Measurements from ENCODE around the gene COX18. TPM values are rescaled to one million over a fixed set of nuclear protein-coding genes. Genes with fewer than 3 reads are reported as not detected.

The COX18 gene
- total RNA-seq, 2 experiments from 2014 or later = 16.9 to 23.5 TPM

DNA sequence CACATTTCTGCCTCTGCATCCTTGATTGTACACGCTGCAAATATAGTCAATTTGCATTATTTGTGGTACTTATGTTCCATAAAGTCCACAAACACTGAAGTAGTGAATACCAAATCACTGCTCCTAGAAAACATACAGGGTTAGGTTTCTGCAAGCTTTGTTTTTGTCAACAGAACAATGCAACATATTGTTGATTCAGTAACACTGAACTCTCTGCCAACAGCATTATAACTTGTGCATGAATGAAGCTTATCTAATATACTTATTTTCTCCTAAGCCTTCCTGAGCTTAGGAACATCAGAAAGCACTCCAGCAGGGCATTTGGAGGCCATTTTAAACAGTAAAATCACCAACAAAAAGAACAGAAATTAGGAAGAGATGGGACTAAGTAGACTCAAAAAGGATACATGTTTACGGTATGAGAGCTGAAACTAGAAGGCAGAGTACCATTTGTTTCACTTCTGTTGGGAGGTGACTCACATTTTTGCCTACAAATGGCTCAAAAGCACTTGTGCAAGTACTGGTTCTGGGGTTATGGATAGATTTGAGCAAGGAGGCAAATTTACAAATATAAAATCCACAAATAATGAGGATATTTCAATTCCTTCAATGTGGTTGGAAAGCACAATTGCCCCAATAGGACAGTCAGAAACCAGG, 14.1 kb downstream of the COX18 start:
- BruUV-seq (replicated peaks) = no TSS peak
- no peak overlapping the region for H2AFZ ChIP-seq (ENCODE audit: low read length)
- H3K4me1 ChIP-seq (ENCODE audit: insufficient read depth, low read length, poor library complexity, severe bottlenecking) = no peaks in the 10 kb centered on the region
- H3K27ac ChIP-seq (ENCODE audit: low read depth, low read length, poor library complexity, severe bottlenecking) = no peak overlapping the region
- ChIA-PET POLR2A (interaction anchor here (0.7 to 0.9 kb wide), 2 partner anchors 31 to 45 kb away, joined by 3 to 4 read pairs; no protein-coding TSS in a partner anchor), CTCF (ENCODE audit: unreplicated experiment) (no interaction called here)
- H3K79me2 ChIP-seq (ENCODE audit: insufficient read depth, low read depth, low read length) = no peaks in the 10 kb centered on the region
- intact Hi-C loops (cut with micrococcal nuclease; ENCODE audit: unreplicated experiment) = no loop called here
- no peaks in the 10 kb centered on the region for H3K9me2 ChIP-seq (ENCODE audit: insufficient read depth, low read length)
- H3K9me3 ChIP-seq (ENCODE audit: low read length) = no peaks in the 10 kb centered on the region
- H3K36me3 ChIP-seq (ENCODE audit: insufficient read depth, low read length) = peaks cover 59% of the 10 kb centered on the region
- no peak overlapping the region for H3K4me3 ChIP-seq (ENCODE audit: low read depth, low read length, poor library complexity, severe bottlenecking)
- TF ChIP-seq EZH2phosphoT487 (IDR thresholded peaks at IDR 0.05; ENCODE audit: borderline replicate concordance, low read depth, low read length) = no peak
- TF ChIP-seq, protein P1, sequence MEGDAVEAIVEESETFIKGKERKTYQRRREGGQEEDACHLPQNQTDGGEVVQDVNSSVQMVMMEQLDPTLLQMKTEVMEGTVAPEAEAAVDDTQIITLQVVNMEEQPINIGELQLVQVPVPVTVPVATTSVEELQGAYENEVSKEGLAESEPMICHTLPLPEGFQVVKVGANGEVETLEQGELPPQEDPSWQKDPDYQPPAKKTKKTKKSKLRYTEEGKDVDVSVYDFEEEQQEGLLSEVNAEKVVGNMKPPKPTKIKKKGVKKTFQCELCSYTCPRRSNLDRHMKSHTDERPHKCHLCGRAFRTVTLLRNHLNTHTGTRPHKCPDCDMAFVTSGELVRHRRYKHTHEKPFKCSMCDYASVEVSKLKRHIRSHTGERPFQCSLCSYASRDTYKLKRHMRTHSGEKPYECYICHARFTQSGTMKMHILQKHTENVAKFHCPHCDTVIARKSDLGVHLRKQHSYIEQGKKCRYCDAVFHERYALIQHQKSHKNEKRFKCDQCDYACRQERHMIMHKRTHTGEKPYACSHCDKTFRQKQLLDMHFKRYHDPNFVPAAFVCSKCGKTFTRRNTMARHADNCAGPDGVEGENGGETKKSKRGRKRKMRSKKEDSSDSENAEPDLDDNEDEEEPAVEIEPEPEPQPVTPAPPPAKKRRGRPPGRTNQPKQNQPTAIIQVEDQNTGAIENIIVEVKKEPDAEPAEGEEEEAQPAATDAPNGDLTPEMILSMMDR (conservative IDR thresholded peaks at IDR 0.05; ENCODE audit: low read length) = no peak
- DNase-seq (ENCODE audit: low spot score) = no peak
- H4K20me1 ChIP-seq (ENCODE audit: insufficient read depth, low read length) = no peaks in the 10 kb centered on the region
- no peak overlapping the region for H3K4me2 ChIP-seq (ENCODE audit: low read length)

DNA sequence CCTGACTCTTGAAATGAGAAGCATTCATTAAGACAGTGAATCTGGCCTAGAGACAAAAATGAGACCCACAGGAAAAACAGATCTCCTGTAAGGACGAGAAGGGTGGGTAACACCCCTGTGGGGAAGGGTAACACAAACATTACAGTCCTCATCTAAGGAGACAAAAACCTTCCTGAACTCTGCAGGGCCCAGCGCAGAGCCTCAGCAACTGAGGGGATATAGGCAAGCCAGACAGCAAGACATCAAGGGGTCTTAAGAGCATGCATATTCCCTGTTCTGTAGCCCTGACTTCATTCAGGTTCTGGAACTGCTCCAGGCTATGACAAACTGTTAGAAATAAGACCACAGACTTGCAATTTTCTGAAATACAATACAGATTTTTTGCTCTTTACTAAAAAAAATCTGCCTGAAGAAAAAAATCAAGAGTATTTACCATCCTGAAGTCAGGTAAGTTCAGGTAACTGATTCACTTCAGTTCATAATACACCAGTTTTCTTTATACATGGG, 15.5 kb downstream of the COX18 start:
- Histone ChIP-seq H3K4me3 (ENCODE audit: low read depth, low read length, poor library complexity, severe bottlenecking) (no peak overlapping the region), H3K4me2 (ENCODE audit: low read length) (no peak overlapping the region), H2AFZ (ENCODE audit: low read length) (no peak overlapping the region), H3K79me2 (ENCODE audit: insufficient read depth, low read depth, low read length) (no peaks in the 10 kb centered on the region), H3K9me2 (ENCODE audit: insufficient read depth, low read length) (no peaks in the 10 kb centered on the region), H3K27ac (ENCODE audit: low read depth, low read length, poor library complexity, severe bottlenecking) (no peak overlapping the region), H3K4me1 (ENCODE audit: insufficient read depth, low read length, poor library complexity, severe bottlenecking) (no peaks in the 10 kb centered on the region), H3K36me3 (ENCODE audit: insufficient read depth, low read length) (peaks cover 46% of the 10 kb centered on the region), H3K9me3 (ENCODE audit: low read length) (no peaks in the 10 kb centered on the region), H4K20me1 (ENCODE audit: insufficient read depth, low read length) (no peaks in the 10 kb centered on the region)
- ChIA-PET POLR2A (no interaction called here), CTCF (ENCODE audit: unreplicated experiment) (no interaction called here)
- DNase-seq (ENCODE audit: low spot score) = no peak
- intact Hi-C loops (cut with micrococcal nuclease; ENCODE audit: unreplicated experiment) = no loop called here
- BruUV-seq (replicated peaks) = no TSS peak
- TF ChIP-seq EZH2phosphoT487 (IDR thresholded peaks at IDR 0.05; ENCODE audit: borderline replicate concordance, low read depth, low read length) = no peak
- TF ChIP-seq, protein P1 (conservative IDR thresholded peaks at IDR 0.05; ENCODE audit: low read length) = no peak

DNA sequence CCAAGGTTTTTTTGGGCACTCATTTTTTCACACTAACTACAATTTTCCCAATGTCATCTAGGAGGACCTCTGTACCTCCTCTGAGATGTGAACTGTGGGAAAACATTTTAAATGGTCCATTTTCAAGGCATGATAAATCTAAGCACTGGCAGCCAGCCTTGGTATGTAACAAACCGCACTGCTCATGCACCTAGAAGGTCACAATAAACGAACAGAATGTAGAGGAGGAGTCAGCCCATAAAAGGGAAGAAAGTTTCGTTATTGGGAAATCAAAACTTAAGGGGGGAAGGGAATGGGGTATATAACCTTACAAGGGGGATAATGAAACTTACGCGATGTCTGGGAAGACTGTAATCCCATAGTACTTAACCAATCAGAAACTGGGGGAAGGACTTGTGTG, 16.4 kb downstream of the COX18 start:
- TF ChIP-seq, protein P1 (conservative IDR thresholded peaks at IDR 0.05; ENCODE audit: low read length) = no peak
- TF ChIP-seq EZH2phosphoT487 (IDR thresholded peaks at IDR 0.05; ENCODE audit: borderline replicate concordance, low read depth, low read length) = no peak
- intact Hi-C loops (cut with micrococcal nuclease; ENCODE audit: unreplicated experiment) = no loop called here
- Histone ChIP-seq H3K9me2 (ENCODE audit: insufficient read depth, low read length) (no peaks in the 10 kb centered on the region), H3K4me2 (ENCODE audit: low read length) (no peak overlapping the region), H2AFZ (ENCODE audit: low read length) (no peak overlapping the region), H3K4me1 (ENCODE audit: insufficient read depth, low read length, poor library complexity, severe bottlenecking) (no peaks in the 10 kb centered on the region), H3K27ac (ENCODE audit: low read depth, low read length, poor library complexity, severe bottlenecking) (no peak overlapping the region), H3K36me3 (ENCODE audit: insufficient read depth, low read length) (peaks cover 36% of the 10 kb centered on the region), H4K20me1 (ENCODE audit: insufficient read depth, low read length) (no peaks in the 10 kb centered on the region), H3K79me2 (ENCODE audit: insufficient read depth, low read depth, low read length) (no peaks in the 10 kb centered on the region), H3K9me3 (ENCODE audit: low read length) (no peaks in the 10 kb centered on the region), H3K4me3 (ENCODE audit: low read depth, low read length, poor library complexity, severe bottlenecking) (no peak overlapping the region)
- ChIA-PET POLR2A (no interaction called here), CTCF (ENCODE audit: unreplicated experiment) (no interaction called here)
- no peak for DNase-seq (ENCODE audit: low spot score)
- BruUV-seq (replicated peaks) = no TSS peak

All from OCI-LY7 (cell line).